Liver (tissue), 9 donors: Measurements from ENCODE around the gene BMPER. TPM values are rescaled to one million over a fixed set of nuclear protein-coding genes. Genes with fewer than 3 reads are reported as not detected.

ENCODE experiments used
- DNase-seq: peaks from one replicate; pipeline ENCODE4 v3.0.0-alpha.2; 2017; ENCODE audit warnings: low spot score
- H3K27ac ChIP-seq, 2 donors: one replicate each; pipeline ENCODE4 v1.7.0; 2013; ENCODE audit warnings: inconsistent platforms in 2 of 2, low read length in 2 of 2, control low read depth in 1 of 2, low read depth in 1 of 2, mild to moderate bottlenecking in 1 of 2
- H3K27me3 ChIP-seq, 4 donors: one replicate each; pipeline versions ENCODE4 v1.6.1 to v1.7.0; 2013; ENCODE audit warnings: low read length in 3 of 4, inconsistent platforms in 1 of 4, mild to moderate bottlenecking in 1 of 4, moderate library complexity in 1 of 4; ENCODE audit not compliant: control insufficient read depth in 4 of 4, insufficient read depth in 4 of 4
- H3K36me3 ChIP-seq, 4 donors: one replicate each; pipeline versions ENCODE4 v1.6.1 to v1.7.0; 2013; ENCODE audit warnings: low read length in 3 of 4, mild to moderate bottlenecking in 3 of 4, low read depth in 1 of 4, moderate library complexity in 1 of 4; ENCODE audit not compliant: control insufficient read depth in 4 of 4, insufficient read depth in 3 of 4
- H3K4me1 ChIP-seq, 4 donors: one replicate each; pipeline versions ENCODE4 v1.6.1 to v1.7.0; 2013; ENCODE audit warnings: low read length in 3 of 4, mild to moderate bottlenecking in 3 of 4, moderate library complexity in 1 of 4; ENCODE audit not compliant: control insufficient read depth in 4 of 4, insufficient read depth in 4 of 4
- H3K4me3 ChIP-seq, 3 donors: one replicate each; pipeline versions ENCODE4 v1.6.1 to v1.7.0; 2013; ENCODE audit warnings: low read length in 3 of 3, control low read depth in 1 of 3, low read depth in 1 of 3, mild to moderate bottlenecking in 1 of 3
- H3K9ac ChIP-seq, 2 donors: one replicate each; pipeline ENCODE4 v1.7.0; 2013; ENCODE audit warnings: low read length in 2 of 2, mild to moderate bottlenecking in 2 of 2, moderate library complexity in 2 of 2, control low read depth in 1 of 2, low read depth in 1 of 2
- H3K9me3 ChIP-seq, 4 donors: one replicate each; pipeline versions ENCODE4 v1.6.1 to v1.7.0; 2013; ENCODE audit warnings: low read length in 3 of 4; ENCODE audit not compliant: control insufficient read depth in 4 of 4
- EGR1 ChIP-seq, 2 donors: IDR thresholded peaks; 2 replicates each; pipeline ENCODE4 v1.6.1; 2016 to 2018; ENCODE audit warnings: antibody characterized with exemption in 2 of 2, low read depth in 2 of 2
- FOXA1 ChIP-seq: IDR thresholded peaks from 2 replicates; pipeline ENCODE4 v1.6.1; 2016; ENCODE audit warnings: antibody characterized with exemption
- FOXA2 ChIP-seq: IDR thresholded peaks from 2 replicates; pipeline ENCODE4 v1.6.1; 2016; ENCODE audit warnings: antibody characterized with exemption
- GABPA ChIP-seq, 2 donors: IDR thresholded peaks in 1 of 2; conservative IDR thresholded peaks in 1 of 2; 2 replicates each; pipeline ENCODE4 v1.6.1; 2016; ENCODE audit warnings: antibody characterized with exemption in 2 of 2, mild to moderate bottlenecking in 1 of 2, moderate library complexity in 1 of 2
- HNF4A ChIP-seq, 2 donors: conservative IDR thresholded peaks; 2 replicates each; pipeline ENCODE4 v1.6.1; 2016; ENCODE audit warnings: antibody characterized with exemption in 2 of 2, mild to moderate bottlenecking in 2 of 2
- HNF4G ChIP-seq: IDR thresholded peaks from 2 replicates; pipeline ENCODE4 v1.6.1; 2016; ENCODE audit warnings: antibody characterized with exemption
- JUND ChIP-seq, 2 donors: IDR thresholded peaks; 2 replicates each; pipeline ENCODE4 v1.6.1; 2016; ENCODE audit warnings: antibody characterized with exemption in 2 of 2
- MAX ChIP-seq: IDR thresholded peaks from 2 replicates; pipeline ENCODE4 v1.6.1; 2016; ENCODE audit warnings: antibody characterized with exemption
- NR2F2 ChIP-seq: IDR thresholded peaks from 2 replicates; pipeline ENCODE4 v1.6.1; 2016; ENCODE audit warnings: antibody characterized with exemption
- RAD21 ChIP-seq, 2 donors: IDR thresholded peaks; 2 replicates each; pipeline ENCODE4 v1.6.1; 2016; ENCODE audit warnings: antibody characterized with exemption in 2 of 2, mild to moderate bottlenecking in 2 of 2
- REST ChIP-seq: IDR thresholded peaks from 2 replicates; pipeline ENCODE4 v1.6.1; 2016; ENCODE audit warnings: antibody characterized with exemption, mild to moderate bottlenecking
- RXRA ChIP-seq, 2 donors: IDR thresholded peaks; 2 replicates each; pipeline ENCODE4 v1.6.1; 2017 to 2018; ENCODE audit warnings: antibody characterized with exemption in 2 of 2, mild to moderate bottlenecking in 1 of 2
- SP1 ChIP-seq: IDR thresholded peaks from 2 replicates; pipeline ENCODE4 v1.6.1; 2018; ENCODE audit warnings: antibody characterized with exemption, mild to moderate bottlenecking
- TAF1 ChIP-seq: conservative IDR thresholded peaks from 2 replicates; pipeline ENCODE4 v1.6.1; 2016; ENCODE audit warnings: antibody characterized with exemption, mild to moderate bottlenecking
- YY1 ChIP-seq: IDR thresholded peaks from 2 replicates; pipeline ENCODE4 v1.6.1; 2016; ENCODE audit warnings: antibody characterized with exemption, mild to moderate bottlenecking
- ZBTB33 ChIP-seq: IDR thresholded peaks from 2 replicates; pipeline ENCODE4 v1.6.1; 2016; ENCODE audit warnings: antibody characterized with exemption
- WGBS: extraction: QIAGEN DNeasy Blood & Tissue Kit; methylation state at CpG from one replicate; pipeline ENCODE4 v1.1.7; 2013; 5-methylcytosine and 5-hydroxymethylcytosine counted together
- polyA plus RNA-seq, 2 donors: library from polyadenylated mRNA; stranded (reverse) in 1 of 2; unstranded in 1 of 2; fragments of 200-250 nt in 1 of 2; fragments of >200 nt in 1 of 2; fragmentation: Nextera tagmentation in 1 of 2; extraction: Ambion mirVana in 1 of 2; gene quantifications; one replicate each; pipeline versions ENCODE4 v1.2.1 to v1.2.3, GENCODE V29; 2013 to 2015
- total RNA-seq, 2 donors: library from RNA; depleted of rRNA; stranded (reverse); fragments of >200 nt; gene quantifications; one replicate each; pipeline ENCODE4 v1.2.3, GENCODE V29; 2014
- donor health status: healthy.
- donor health status: healthy.
- donor health status: healthy.
- donor health status: healthy.
- donor health status: healthy.

Gene BMPER
- total and polyA plus RNA-seq, 4 donors = 4.0 to 8.5 (median 6.2) TPM

- TF ChIP-seq ZBTB33 (no peak), HNF4A (conservative IDR thresholded peaks at IDR 0.05) (no peak), YY1 (no peak)
Measured at GRCh38 chr7:34060196-34060947, 155.0 kb downstream of the BMPER start (continued).

- TF ChIP-seq HNF4A (conservative IDR thresholded peaks at IDR 0.05) (no peak), NR2F2 (no peak), RAD21 (IDR thresholded peaks at IDR 0.05) (no peak), TAF1 (no peak), MAX (no peak), SP1 (no peak), FOXA2 (no peak), FOXA1 (no peak), GABPA (IDR thresholded peaks at IDR 0.05 in 1 of 2, conservative IDR thresholded peaks at IDR 0.05 in 1 of 2) (no peak), JUND (IDR thresholded peaks at IDR 0.05) (no peak), REST (no peak), YY1 (no peak), ZBTB33 (no peak), RXRA (IDR thresholded peaks at IDR 0.05) (no peak), EGR1 (IDR thresholded peaks at IDR 0.05; ENCODE audit: low read depth in 2 of 2) (no peak), HNF4G (no peak)
- H3K36me3 ChIP-seq = no peaks in the 10 kb centered on the region
- DNase-seq = no peak
- H3K27me3 ChIP-seq = no peaks in the 10 kb centered on the region
- no peak overlapping the region for H3K9ac ChIP-seq
- no peak overlapping the region for H3K4me3 ChIP-seq
- WGBS = 87% methylated on average over 2 of the region's 2 CpGs
- peaks cover 0 to 2% (median 0%) of the 10 kb centered on the region in 4 donors for H3K4me1 ChIP-seq
- no peaks in the 10 kb centered on the region for H3K9me3 ChIP-seq
- H3K27ac ChIP-seq = no peak overlapping the region
Measured at GRCh38 chr7:34061149-34061548, 155.8 kb downstream of the BMPER start.
